ENCODE measurements around the gene FKBP15. TPM values are rescaled to one million over a fixed set of nuclear protein-coding genes. Genes with fewer than 3 reads are reported as not detected.

FKBP15 gene
- total RNA-seq, 1 donor from 2014 or later = 26.4 TPM

DNA sequence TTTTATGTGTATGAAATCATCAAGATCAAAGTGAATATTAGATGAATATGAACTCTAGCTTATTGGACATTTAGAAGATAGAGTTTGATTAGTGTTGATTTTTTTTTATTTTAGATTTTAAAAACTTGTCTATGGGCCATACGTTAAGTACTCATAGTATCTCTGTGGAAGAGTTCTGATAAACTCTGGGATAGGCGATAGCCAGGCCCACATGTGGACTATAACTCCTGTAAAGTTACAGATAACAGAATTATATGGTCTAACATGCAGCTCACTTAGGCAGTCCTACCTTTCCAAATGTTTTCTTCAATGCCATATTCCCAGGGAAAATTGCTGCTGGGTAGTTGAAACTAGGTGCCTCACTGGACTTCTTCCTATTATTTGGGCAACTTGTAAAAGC, 10.6 kb upstream of the FKBP15 start:
- H3K36me3 ChIP-seq (ENCODE audit: insufficient read depth, low read length) = no peaks in the 10 kb centered on the region
- peaks cover 2% of the 10 kb centered on the region for H3K79me2 ChIP-seq (ENCODE audit: insufficient read depth, low read length)
- no peak overlapping the region for H3K9ac ChIP-seq (ENCODE audit: low read length)
- H3K27ac ChIP-seq (ENCODE audit: low read depth, low read length) = no peak overlapping the region
- H3K4me2 ChIP-seq (ENCODE audit: low read length) = no peak overlapping the region
- H3K4me1 Mint-ChIP-seq (ENCODE audit: low read depth, unreplicated experiment) = no peaks in the 10 kb centered on the region
- no peak overlapping the region for H3K4me3 Mint-ChIP-seq (ENCODE audit: unreplicated experiment)
- no peaks in the 10 kb centered on the region for H3K36me3 Mint-ChIP-seq (ENCODE audit: low read depth, unreplicated experiment)
- H3K4me3 ChIP-seq (ENCODE audit: insufficient read depth, low read depth, low read length) = no peak overlapping the region
- TF ChIP-seq, protein P1, sequence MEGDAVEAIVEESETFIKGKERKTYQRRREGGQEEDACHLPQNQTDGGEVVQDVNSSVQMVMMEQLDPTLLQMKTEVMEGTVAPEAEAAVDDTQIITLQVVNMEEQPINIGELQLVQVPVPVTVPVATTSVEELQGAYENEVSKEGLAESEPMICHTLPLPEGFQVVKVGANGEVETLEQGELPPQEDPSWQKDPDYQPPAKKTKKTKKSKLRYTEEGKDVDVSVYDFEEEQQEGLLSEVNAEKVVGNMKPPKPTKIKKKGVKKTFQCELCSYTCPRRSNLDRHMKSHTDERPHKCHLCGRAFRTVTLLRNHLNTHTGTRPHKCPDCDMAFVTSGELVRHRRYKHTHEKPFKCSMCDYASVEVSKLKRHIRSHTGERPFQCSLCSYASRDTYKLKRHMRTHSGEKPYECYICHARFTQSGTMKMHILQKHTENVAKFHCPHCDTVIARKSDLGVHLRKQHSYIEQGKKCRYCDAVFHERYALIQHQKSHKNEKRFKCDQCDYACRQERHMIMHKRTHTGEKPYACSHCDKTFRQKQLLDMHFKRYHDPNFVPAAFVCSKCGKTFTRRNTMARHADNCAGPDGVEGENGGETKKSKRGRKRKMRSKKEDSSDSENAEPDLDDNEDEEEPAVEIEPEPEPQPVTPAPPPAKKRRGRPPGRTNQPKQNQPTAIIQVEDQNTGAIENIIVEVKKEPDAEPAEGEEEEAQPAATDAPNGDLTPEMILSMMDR (IDR thresholded peaks at IDR 0.05; ENCODE audit: insufficient read depth, low read depth, low read length) = no peak
- TF ChIP-seq EZH2 (IDR thresholded peaks at IDR 0.05; ENCODE audit: insufficient read depth, low read length) = no peak
- no peak overlapping the region for H3K27ac Mint-ChIP-seq (ENCODE audit: unreplicated experiment)
- no peak overlapping the region for H2AFZ ChIP-seq (ENCODE audit: low read depth, low read length)
- peaks cover 23% of the 10 kb centered on the region for H4K20me1 ChIP-seq (ENCODE audit: insufficient read depth, low read length)
- no peaks in the 10 kb centered on the region for H3K9me3 ChIP-seq (ENCODE audit: insufficient read depth, low read depth, low read length)
- H3K27me3 ChIP-seq (ENCODE audit: insufficient read depth, low read length) = no peaks in the 10 kb centered on the region
- FAIRE-seq (no peak), DNase-seq (ENCODE audit: low read depth) (no peak)
- no peaks in the 10 kb centered on the region for H3K9me3 Mint-ChIP-seq (ENCODE audit: unreplicated experiment)
- no peaks in the 10 kb centered on the region for H3K27me3 Mint-ChIP-seq (ENCODE audit: low read depth, unreplicated experiment)
- no peaks in the 10 kb centered on the region for H3K4me1 ChIP-seq (ENCODE audit: insufficient read depth, low read length)

GRCh38 chr9:113228130-113228665, 7.1 kb upstream of the FKBP15 start:
- Mint-ChIP-seq H3K9me3 (ENCODE audit: unreplicated experiment) (no peaks in the 10 kb centered on the region), H3K4me1 (ENCODE audit: low read depth, unreplicated experiment) (peaks cover 5% of the 10 kb centered on the region), H3K4me3 (ENCODE audit: unreplicated experiment) (no peak overlapping the region), H3K27me3 (ENCODE audit: low read depth, unreplicated experiment) (no peaks in the 10 kb centered on the region), H3K27ac (ENCODE audit: unreplicated experiment) (no peak overlapping the region), H3K36me3 (ENCODE audit: low read depth, unreplicated experiment) (no peaks in the 10 kb centered on the region)
- Histone ChIP-seq H2AFZ (ENCODE audit: low read depth, low read length) (no peak overlapping the region), H3K27me3 (ENCODE audit: insufficient read depth, low read length) (no peaks in the 10 kb centered on the region), H3K9me3 (ENCODE audit: insufficient read depth, low read depth, low read length) (no peaks in the 10 kb centered on the region), H3K4me3 (ENCODE audit: insufficient read depth, low read depth, low read length) (no peak overlapping the region), H3K27ac (ENCODE audit: low read depth, low read length) (no peak overlapping the region), H3K4me1 (ENCODE audit: insufficient read depth, low read length) (no peaks in the 10 kb centered on the region), H3K79me2 (ENCODE audit: insufficient read depth, low read length) (peaks cover 8% of the 10 kb centered on the region), H3K4me2 (ENCODE audit: low read length) (no peak overlapping the region), H3K36me3 (ENCODE audit: insufficient read depth, low read length) (no peaks in the 10 kb centered on the region), H3K9ac (ENCODE audit: low read length) (no peak overlapping the region), H4K20me1 (ENCODE audit: insufficient read depth, low read length) (peaks cover 21% of the 10 kb centered on the region)
- TF ChIP-seq EZH2 (IDR thresholded peaks at IDR 0.05; ENCODE audit: insufficient read depth, low read length) = no peak
- TF ChIP-seq, protein P1 (IDR thresholded peaks at IDR 0.05; ENCODE audit: insufficient read depth, low read depth, low read length) = no peak
- FAIRE-seq (no peak), DNase-seq (ENCODE audit: low read depth) (no peak)

DNA sequence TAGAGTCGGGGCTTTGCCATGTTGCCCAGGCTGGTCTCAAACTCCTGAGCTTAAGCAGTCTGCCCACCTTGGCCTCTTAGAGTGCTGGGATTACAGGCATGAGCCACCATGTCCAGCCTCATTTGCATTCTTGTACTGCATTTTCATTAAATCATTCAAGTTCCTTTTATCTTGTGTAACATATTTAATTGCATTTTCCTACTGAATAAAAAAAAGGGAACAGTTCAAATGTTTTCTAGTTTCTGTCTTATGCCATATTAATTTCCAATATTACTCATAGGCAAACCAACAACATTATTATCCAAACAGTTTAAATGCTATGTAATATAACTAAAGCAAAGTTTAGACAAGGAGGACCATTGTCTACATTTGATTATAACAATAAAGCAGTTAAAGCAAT, 6.4 kb upstream of the FKBP15 start:
- DNase-seq (ENCODE audit: low read depth) (no peak), FAIRE-seq (no peak)
- H3K27me3 ChIP-seq (ENCODE audit: insufficient read depth, low read length) = no peaks in the 10 kb centered on the region
- no peaks in the 10 kb centered on the region for H3K9me3 Mint-ChIP-seq (ENCODE audit: unreplicated experiment)
- no peak for TF ChIP-seq EZH2 (IDR thresholded peaks at IDR 0.05; ENCODE audit: insufficient read depth, low read length)
- TF ChIP-seq, protein P1 (IDR thresholded peaks at IDR 0.05; ENCODE audit: insufficient read depth, low read depth, low read length) = no peak
- H2AFZ ChIP-seq (ENCODE audit: low read depth, low read length) = no peak overlapping the region
- peaks cover 10% of the 10 kb centered on the region for H3K4me1 Mint-ChIP-seq (ENCODE audit: low read depth, unreplicated experiment)
- no peak overlapping the region for H3K27ac ChIP-seq (ENCODE audit: low read depth, low read length)
- H3K36me3 Mint-ChIP-seq (ENCODE audit: low read depth, unreplicated experiment) = no peaks in the 10 kb centered on the region
- H3K4me3 ChIP-seq (ENCODE audit: insufficient read depth, low read depth, low read length) = no peak overlapping the region
- no peaks in the 10 kb centered on the region for H3K36me3 ChIP-seq (ENCODE audit: insufficient read depth, low read length)
- H3K27ac Mint-ChIP-seq (ENCODE audit: unreplicated experiment) = no peak overlapping the region
- peaks cover 29% of the 10 kb centered on the region for H4K20me1 ChIP-seq (ENCODE audit: insufficient read depth, low read length)
- H3K9ac ChIP-seq (ENCODE audit: low read length) = no peak overlapping the region
- H3K4me2 ChIP-seq (ENCODE audit: low read length) = no peak overlapping the region
- H3K9me3 ChIP-seq (ENCODE audit: insufficient read depth, low read depth, low read length) = no peaks in the 10 kb centered on the region
- no peaks in the 10 kb centered on the region for H3K27me3 Mint-ChIP-seq (ENCODE audit: low read depth, unreplicated experiment)
- peaks cover 16% of the 10 kb centered on the region for H3K79me2 ChIP-seq (ENCODE audit: insufficient read depth, low read length)
- peaks cover 3% of the 10 kb centered on the region for H3K4me1 ChIP-seq (ENCODE audit: insufficient read depth, low read length)
- H3K4me3 Mint-ChIP-seq (ENCODE audit: unreplicated experiment) = no peak overlapping the region

Measured in astrocyte (in vitro differentiated cells and primary cell).